K562 (cell line): ENCODE data around the gene RAB25. TPM values are rescaled to one million over a fixed set of nuclear protein-coding genes. Genes with fewer than 3 reads are reported as not detected.

ENCODE experiments used
- BHLHE40 ChIP-seq: IDR thresholded peaks from 2 replicates; pipeline ENCODE4 v1.6.1; 2011; ENCODE audit warnings: low read length, improper control_type of control experiment
- CBX1 ChIP-seq: sonication (generic); IDR thresholded peaks from 2 replicates; pipeline ENCODE4 v1.6.1; 2016; ENCODE audit warnings: antibody characterized with exemption, low read depth, mild to moderate bottlenecking
- GTF2E2 ChIP-seq: fragments of 200-800 bp; sonication (Bioruptor generic); IDR thresholded peaks from 2 replicates; pipeline ENCODE4 v1.6.1; 2016; ENCODE audit warnings: missing genetic modification characterization, missing compliant biosample characterization
- KDM5B ChIP-seq: fragments of 200-600 bp; sonication (generic); IDR thresholded peaks from 2 replicates; pipeline ENCODE4 v1.6.1; 2012; ENCODE audit warnings: low read depth, mild to moderate bottlenecking, moderate library complexity, low read length, control low read depth, inconsistent platforms; ENCODE audit not compliant: insufficient replicate concordance
- MCM5 ChIP-seq: fragments of 450-650 bp; IDR thresholded peaks from 2 replicates; pipeline ENCODE4 v1.6.1; 2016; ENCODE audit warnings: low read depth
- POU5F1 ChIP-seq: fragments of 150-350 bp; IDR thresholded peaks from 2 replicates; pipeline ENCODE4 v1.6.1; 2014; ENCODE audit warnings: borderline replicate concordance, low read length, low read depth, mild to moderate bottlenecking; ENCODE audit not compliant: partially characterized antibody
- RBM22 ChIP-seq: fragments of 200-400 bp; formaldehyde crosslinking; IDR thresholded peaks from 2 replicates; pipeline ENCODE4 v1.6.1; 2018; ENCODE audit warnings: low read length, low read depth; ENCODE audit not compliant: poor library complexity, severe bottlenecking
- STAT6 ChIP-seq: sonication (generic); formaldehyde crosslinking; IDR thresholded peaks from 2 replicates; pipeline ENCODE4 v1.8.1; 2023; ENCODE audit warnings: mild to moderate bottlenecking, missing genetic modification reagents
- TAL1 ChIP-seq: fragments of 450-650 bp; IDR thresholded peaks from 2 replicates; pipeline ENCODE4 v1.6.1; 2016; ENCODE audit warnings: mild to moderate bottlenecking
- VEZF1 ChIP-seq: fragments of 200-800 bp; sonication (Bioruptor generic); IDR thresholded peaks from 2 replicates; pipeline ENCODE4 v1.6.1; 2017; ENCODE audit warnings: missing genetic modification characterization, missing compliant biosample characterization
- XRCC5 ChIP-seq: fragments of 200-400 bp; formaldehyde crosslinking; IDR thresholded peaks from 2 replicates; pipeline ENCODE4 v1.6.1; 2017; ENCODE audit warnings: low read depth, mild to moderate bottlenecking, low read length
- ZBTB9 ChIP-seq: fragments of 450-650 bp; formaldehyde crosslinking; IDR thresholded peaks from 2 replicates; pipeline ENCODE4 v1.4.0; 2020; ENCODE audit warnings: mild to moderate bottlenecking, moderate library complexity
- ZNF507 ChIP-seq: conservative IDR thresholded peaks from 2 replicates; pipeline ENCODE4 v1.6.1; 2017; ENCODE audit warnings: missing genetic modification characterization, missing compliant biosample characterization
- polyA plus RNA-seq, 8 experiments: library from polyadenylated mRNA; depleted of rRNA in 4 of 8; stranded (reverse) in 5 of 8; unstranded in 3 of 8; fragments of >200 nt; fragmentation: Nextera tagmentation in 2 of 8; fragmentation: Illumina TruSeq in 1 of 8; extraction: Ambion mirVana in 2 of 8; extraction: Trizol in 1 of 8; gene quantifications; 2 replicates each; pipeline versions ENCODE4 v1.2.1 to v1.2.3, GENCODE V29; 2011 to 2014; ENCODE audit warnings: inconsistent platforms in 1 of 8, missing spikeins in 1 of 8
- total RNA-seq, 7 experiments: library from RNA; depleted of rRNA in 6 of 7; stranded (reverse); fragments of >200 nt in 6 of 7; fragmentation: Illumina TruSeq in 2 of 7; extraction: Trizol in 2 of 7; gene quantifications; 2 replicates each; pipeline versions ENCODE4 v1.2.1 to v1.2.3, GENCODE V29; 2011 to 2021; ENCODE audit warnings: low replicate concordance in 1 of 7
- TF ChIP-seq, protein P1 (sequence below), 2 experiments: fragments of 450-650 bp in 1 of 2; sonication (generic) in 1 of 2; formaldehyde crosslinking; conservative IDR thresholded peaks; 2 replicates each; pipeline versions ENCODE4 v1.4.0 to v1.8.1; 2020 to 2022; ENCODE audit warnings: mild to moderate bottlenecking in 1 of 2, missing genetic modification reagents in 1 of 2
- TF ChIP-seq, protein P2 (sequence below): fragments of 450-650 bp; IDR thresholded peaks from 2 replicates; pipeline ENCODE4 v1.6.1; 2016; ENCODE audit warnings: mild to moderate bottlenecking
- TF ChIP-seq, protein P3 (sequence below): IDR thresholded peaks from 2 replicates; pipeline ENCODE4 v1.6.1; 2011; ENCODE audit not compliant: insufficient read length; ENCODE audit errors: extremely low read depth

Gene RAB25
- total and polyA plus RNA-seq, 9 of the 15 experiments (the other 6 are each of a cell fraction or from before 2014, with no cell fraction given): 0.10 to 0.27 (median 0.13) TPM; not detected in 6

DNA sequence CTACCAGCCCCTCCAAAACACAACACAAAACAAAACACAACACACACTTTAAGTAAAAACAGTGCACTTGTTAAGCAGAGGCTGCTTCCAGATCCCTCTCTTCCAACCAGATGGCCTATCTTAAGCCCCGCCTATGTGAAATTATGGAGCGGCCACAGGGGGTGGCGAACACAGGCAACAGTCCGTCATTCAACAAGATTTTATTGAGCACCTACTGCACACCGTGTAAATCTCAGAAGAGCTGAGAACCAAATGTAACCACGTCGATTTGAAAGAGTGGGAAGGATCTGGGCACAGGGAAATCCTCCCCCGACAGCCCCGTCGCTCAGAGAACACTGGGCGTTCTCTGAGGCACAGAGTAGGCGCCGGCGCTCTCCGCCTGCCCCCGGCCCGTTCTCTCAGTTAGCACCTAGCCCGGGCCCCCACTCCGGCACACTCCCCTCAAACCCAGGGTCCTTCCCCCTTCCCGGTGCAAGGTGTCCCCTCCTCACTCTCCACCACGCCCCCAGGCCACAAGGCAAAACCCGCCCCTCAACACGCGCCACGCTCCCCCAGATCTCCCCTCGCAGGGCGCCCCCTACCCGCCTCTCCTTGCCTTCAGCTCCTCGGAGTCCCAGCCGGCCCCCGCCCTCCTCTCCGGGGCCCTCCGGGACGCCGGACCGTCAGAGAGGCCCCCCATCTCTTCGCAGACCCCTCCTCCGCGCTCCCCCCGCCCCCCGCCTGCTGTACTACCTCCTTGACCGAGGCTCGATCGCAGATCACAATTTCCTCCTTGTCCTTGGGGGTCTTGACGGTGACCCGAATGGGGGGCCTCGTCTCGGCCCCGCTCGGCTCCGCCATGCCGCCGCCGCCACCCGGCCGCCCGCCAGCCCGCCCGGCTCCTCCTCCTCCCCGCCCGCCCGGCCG, 7.8 kb upstream of the RAB25 start (continued):
- TF ChIP-seq ZBTB9 (CRISPR knock-in tag) (no peak), POU5F1 (no peak), STAT6 (CRISPR knock-in tag) (no peak), RBM22 (no peak), CBX1 (0 out of 2 replicates have a peak, but pooled peaks have one; percentile 43), ZNF507 (tag) (no peak), KDM5B (no peak), VEZF1 (CRISPR knock-in tag) (no peak; the same call in 1 of the 2 replicates), BHLHE40 (no peak), TAL1 (no peak), XRCC5 (peak; percentile 74; the same call in 1 of the 2 replicates), GTF2E2 (tag) (no peak; the same call in 1 of the 2 replicates), MCM5 (no peak)
- TF ChIP-seq, protein P1, sequence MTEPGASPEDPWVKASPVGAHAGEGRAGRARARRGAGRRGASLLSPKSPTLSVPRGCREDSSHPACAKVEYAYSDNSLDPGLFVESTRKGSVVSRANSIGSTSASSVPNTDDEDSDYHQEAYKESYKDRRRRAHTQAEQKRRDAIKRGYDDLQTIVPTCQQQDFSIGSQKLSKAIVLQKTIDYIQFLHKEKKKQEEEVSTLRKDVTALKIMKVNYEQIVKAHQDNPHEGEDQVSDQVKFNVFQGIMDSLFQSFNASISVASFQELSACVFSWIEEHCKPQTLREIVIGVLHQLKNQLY (CRISPR knock-in tag; conservative IDR thresholded peaks at IDR 0.05): no peak
- TF ChIP-seq, protein P2, sequence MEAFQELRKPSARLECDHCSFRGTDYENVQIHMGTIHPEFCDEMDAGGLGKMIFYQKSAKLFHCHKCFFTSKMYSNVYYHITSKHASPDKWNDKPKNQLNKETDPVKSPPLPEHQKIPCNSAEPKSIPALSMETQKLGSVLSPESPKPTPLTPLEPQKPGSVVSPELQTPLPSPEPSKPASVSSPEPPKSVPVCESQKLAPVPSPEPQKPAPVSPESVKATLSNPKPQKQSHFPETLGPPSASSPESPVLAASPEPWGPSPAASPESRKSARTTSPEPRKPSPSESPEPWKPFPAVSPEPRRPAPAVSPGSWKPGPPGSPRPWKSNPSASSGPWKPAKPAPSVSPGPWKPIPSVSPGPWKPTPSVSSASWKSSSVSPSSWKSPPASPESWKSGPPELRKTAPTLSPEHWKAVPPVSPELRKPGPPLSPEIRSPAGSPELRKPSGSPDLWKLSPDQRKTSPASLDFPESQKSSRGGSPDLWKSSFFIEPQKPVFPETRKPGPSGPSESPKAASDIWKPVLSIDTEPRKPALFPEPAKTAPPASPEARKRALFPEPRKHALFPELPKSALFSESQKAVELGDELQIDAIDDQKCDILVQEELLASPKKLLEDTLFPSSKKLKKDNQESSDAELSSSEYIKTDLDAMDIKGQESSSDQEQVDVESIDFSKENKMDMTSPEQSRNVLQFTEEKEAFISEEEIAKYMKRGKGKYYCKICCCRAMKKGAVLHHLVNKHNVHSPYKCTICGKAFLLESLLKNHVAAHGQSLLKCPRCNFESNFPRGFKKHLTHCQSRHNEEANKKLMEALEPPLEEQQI: no peak
- TF ChIP-seq, protein P3, sequence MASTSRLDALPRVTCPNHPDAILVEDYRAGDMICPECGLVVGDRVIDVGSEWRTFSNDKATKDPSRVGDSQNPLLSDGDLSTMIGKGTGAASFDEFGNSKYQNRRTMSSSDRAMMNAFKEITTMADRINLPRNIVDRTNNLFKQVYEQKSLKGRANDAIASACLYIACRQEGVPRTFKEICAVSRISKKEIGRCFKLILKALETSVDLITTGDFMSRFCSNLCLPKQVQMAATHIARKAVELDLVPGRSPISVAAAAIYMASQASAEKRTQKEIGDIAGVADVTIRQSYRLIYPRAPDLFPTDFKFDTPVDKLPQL: no peak
